ENCODE results near the gene C2orf78. TPM values are rescaled to one million over a fixed set of nuclear protein-coding genes. Genes with fewer than 3 reads are reported as not detected.

The C2orf78 gene
- total and polyA plus RNA-seq, 10 of the 15 experiments (the other 5 are each of a cell fraction or from before 2014, with no cell fraction given): 0.08 to 0.82 (median 0.40) TPM

GRCh38 chr2:73828818-73829570 is 45.0 kb downstream of the C2orf78 start, which contains the start of gene STAMBP (continued):
- no peak for TF ChIP-seq IRF5 (IDR thresholded peaks at IDR 0.05; ENCODE audit: borderline replicate concordance)
- TF ChIP-seq ELK1 (IDR thresholded peaks at IDR 0.05; ENCODE audit: low read depth, low read length): no peak; the same call in 1 of the 2 replicates
- TF ChIP-seq KAT2A (conservative IDR thresholded peaks at IDR 0.05; ENCODE audit: control insufficient read depth, low read depth, low read length): no peak
- 0 out of 2 replicates have a peak, but pooled peaks have one; percentile 21 for TF ChIP-seq ZBTB33 (IDR thresholded peaks at IDR 0.05)
- TF ChIP-seq ATF3 (IDR thresholded peaks at IDR 0.05; ENCODE audit: borderline replicate concordance, extremely low read depth, low read depth, low read length): no peak
- TF ChIP-seq BCL11A (IDR thresholded peaks at IDR 0.05; ENCODE audit: low read depth, low read length): no peak
- no peak for TF ChIP-seq ZNF274 (IDR thresholded peaks at IDR 0.05; ENCODE audit: insufficient read depth, insufficient read length)
- TF ChIP-seq TCF12 (IDR thresholded peaks at IDR 0.05; ENCODE audit: low read depth, low read length): 0 out of 2 replicates have a peak, but pooled peaks have one; percentile 38
- TF ChIP-seq MAX (IDR thresholded peaks at IDR 0.05; ENCODE audit: low read depth, low read length): peak; percentile 50; the same call in 1 of the 2 replicates
- no peak for TF ChIP-seq ZNF384 (IDR thresholded peaks at IDR 0.05; ENCODE audit: borderline replicate concordance, low read depth, low read length)
- TF ChIP-seq ZNF24 (IDR thresholded peaks at IDR 0.05): no peak
- TF ChIP-seq KLF5 (IDR thresholded peaks at IDR 0.05; ENCODE audit: partially characterized antibody): no peak
- TF ChIP-seq ZNF687 (IDR thresholded peaks at IDR 0.05): peak; percentile 63; the same call in 1 of the 2 replicates
- no peak for TF ChIP-seq MYC (IDR thresholded peaks at IDR 0.05; ENCODE audit: insufficient read depth, insufficient read length, insufficient replicate concordance, low read length, severe bottlenecking)
- peak; percentile 78 for TF ChIP-seq RELB (IDR thresholded peaks at IDR 0.05; ENCODE audit: low read depth)
- TF ChIP-seq SREBF1 (IDR thresholded peaks at IDR 0.05; ENCODE audit: low read length): no peak
